GM12878 (cell line): Measurements from ENCODE around the gene CHPF2. TPM values are rescaled to one million over a fixed set of nuclear protein-coding genes. Genes with fewer than 3 reads are reported as not detected.

Source experiments
- ATAC-seq: fragments of 200-7000 bp; cut with Tn5 transposase; 3 replicates; pipeline ENCODE4 v1.9.1; 2020; ENCODE audit warnings: mild to moderate bottlenecking, moderate library complexity
- BruUV-seq: library from RNA; stranded (reverse); fragments of 400-500 nt; replicated peaks from 2 replicates; lab custom pipeline; 2021; lab: Mats Ljungman, UMichigan
- CTCF ChIA-PET: fragments of 300-600 bp; sonication (Branson Sonifier 250); formaldehyde crosslinking; extraction: SDS; loops from one replicate; lab custom pipeline; 2021; ENCODE audit warnings: inconsistent platforms; lab: Yijun Ruan, JAX
- POLR2A ChIA-PET: fragments of 350-600 bp; formaldehyde crosslinking; extraction: SDS; loops from one replicate; lab custom pipeline; 2021; ENCODE audit warnings: inconsistent platforms; lab: Charles Lee
- RAD21 ChIA-PET: fragments of 300-600 bp; sonication (Branson Sonifier 250); formaldehyde crosslinking; loops from one replicate; lab custom pipeline; 2023; ENCODE audit warnings: antibody characterized with exemption; ENCODE audit not compliant: unreplicated experiment; lab: Charles Lee
- SMC1A ChIA-PET: fragments of 300-600 bp; sonication (Branson Sonifier 250); formaldehyde crosslinking; loops from one replicate; lab custom pipeline; 2023; ENCODE audit not compliant: unreplicated experiment, uncharacterized antibody; lab: Charles Lee
- DNase-seq: peaks from one replicate; pipeline ENCODE4 v3.0.0-alpha.2; 2011; ENCODE audit warnings: low read depth, low spot score
- FAIRE-seq: peaks from 3 replicates; lab custom pipeline; 2011; peaks lifted over from hg19 to GRCh38; lab: Jason Lieb, UNC
- H2AFZ ChIP-seq: 2 replicates; pipeline ENCODE4 v1.6.0; 2011; ENCODE audit warnings: low read depth, low read length, control low read depth; ENCODE audit not compliant: control insufficient read depth
- H3K27ac ChIP-seq: 2 replicates; pipeline ENCODE4 v1.5.1; 2011; ENCODE audit warnings: control low read depth; ENCODE audit not compliant: control insufficient read depth, insufficient read depth
- H3K27me3 ChIP-seq, 2 experiments: replicated peaks in 1 of 2; 2 replicates each; pipeline versions ENCODE4 v1.6.0 to v1.6.1; 2011; ENCODE audit warnings: low read length in 1 of 2; ENCODE audit not compliant: control insufficient read depth in 2 of 2, insufficient read depth in 2 of 2
- H3K36me3 ChIP-seq, 2 experiments: 2 replicates each; pipeline ENCODE4 v1.5.1; 2011; ENCODE audit warnings: low read length in 1 of 2; ENCODE audit not compliant: control insufficient read depth in 2 of 2, insufficient read depth in 2 of 2
- H3K4me1 ChIP-seq: 2 replicates; pipeline ENCODE4 v1.6.1; 2011; ENCODE audit warnings: mild to moderate bottlenecking, low read length, moderate library complexity, mixed read lengths; ENCODE audit not compliant: control insufficient read depth, insufficient read depth
- H3K4me2 ChIP-seq: 2 replicates; pipeline ENCODE4 v1.6.0; 2011; ENCODE audit warnings: control low read depth; ENCODE audit not compliant: control insufficient read depth, insufficient read depth
- H3K4me3 ChIP-seq: fragments of 200-600 bp; sonication (generic); 2 replicates; pipeline ENCODE4 v1.5.1; 2016
- H3K79me2 ChIP-seq: 2 replicates; pipeline ENCODE4 v1.6.0; 2011; ENCODE audit warnings: low read length; ENCODE audit not compliant: control insufficient read depth, insufficient read depth
- H3K9ac ChIP-seq: 2 replicates; pipeline ENCODE4 v1.8.0; 2011; ENCODE audit warnings: low read length, control low read depth, mixed read lengths; ENCODE audit not compliant: control insufficient read depth, insufficient read depth
- H3K9me3 ChIP-seq: replicated peaks from 3 replicates; pipeline ENCODE4 v1.5.1; 2011; ENCODE audit warnings: mild to moderate bottlenecking, low read length; ENCODE audit not compliant: control insufficient read depth, insufficient read depth
- H4K20me1 ChIP-seq: 2 replicates; pipeline ENCODE4 v1.6.0; 2011; ENCODE audit not compliant: control insufficient read depth, insufficient read depth
- BMI1 ChIP-seq: fragments of 450-650 bp; IDR thresholded peaks from 2 replicates; pipeline ENCODE4 v1.6.1; 2016; ENCODE audit warnings: mild to moderate bottlenecking, moderate library complexity, borderline replicate concordance
- FOS ChIP-seq: IDR thresholded peaks from 3 replicates; pipeline ENCODE4 v1.6.1; 2011; ENCODE audit warnings: borderline replicate concordance; ENCODE audit not compliant: insufficient read length; ENCODE audit errors: extremely low read depth
- KLF5 ChIP-seq: fragments of 450-650 bp; IDR thresholded peaks from 2 replicates; pipeline ENCODE4 v1.6.1; 2014; ENCODE audit warnings: mild to moderate bottlenecking; ENCODE audit not compliant: partially characterized antibody
- MAX ChIP-seq: IDR thresholded peaks from 2 replicates; pipeline ENCODE4 v1.6.1; 2012; ENCODE audit warnings: low read depth, low read length, improper control_type of control experiment
- MYB ChIP-seq: fragments of 150-350 bp; IDR thresholded peaks from 2 replicates; pipeline ENCODE4 v1.6.1; 2014; ENCODE audit warnings: mild to moderate bottlenecking, low read depth, low read length, borderline replicate concordance
- TCF3 ChIP-seq: IDR thresholded peaks from 2 replicates; pipeline ENCODE4 v1.6.1; 2012; ENCODE audit warnings: low read depth, mild to moderate bottlenecking, low read length, borderline replicate concordance; ENCODE audit not compliant: insufficient read depth
- ZSCAN29 ChIP-seq: fragments of 450-650 bp; IDR thresholded peaks from 2 replicates; pipeline ENCODE4 v1.6.1; 2017; ENCODE audit warnings: mild to moderate bottlenecking, moderate library complexity
- WGBS: methylation state at CpG from one replicate; pipeline ENCODE4 v1.1.6; 2016; ENCODE audit warnings: low lambda C conversion rate; ENCODE audit not compliant: insufficient replicate concordance, insufficient coverage; ENCODE audit errors: missing lambda C conversion rate; 5-methylcytosine and 5-hydroxymethylcytosine counted together
- in situ Hi-C: fragments of 300-500 bp; cut with MboI; formaldehyde crosslinking; loops from 9 replicates; pipeline ENCODE4 v1.14.3; 2018; ENCODE audit warnings: mixed read lengths
- intact Hi-C: fragments of 100-400 bp; cut with micrococcal nuclease; formaldehyde crosslinking; loops from one replicate; pipeline ENCODE4 v1.14.2; 2022; ENCODE audit not compliant: unreplicated experiment
- polyA plus RNA-seq, 11 experiments: library from polyadenylated mRNA; depleted of rRNA in 4 of 11; unstranded in 6 of 11; stranded (reverse) in 5 of 11; fragments of >200 nt; fragmentation: Nextera tagmentation in 4 of 11; fragmentation: Illumina TruSeq in 1 of 11; extraction: Ambion mirVana in 4 of 11; extraction: Trizol in 1 of 11; gene quantifications; 1 replicate in 1 of 11; 2 replicates in 10 of 11; pipeline versions ENCODE4 v1.2.1 to v1.2.3, GENCODE V29; 2011 to 2016; ENCODE audit warnings: inconsistent platforms in 2 of 11, missing spikeins in 2 of 11, low read depth in 1 of 11
- total RNA-seq, 4 experiments: library from RNA; depleted of rRNA in 3 of 4; stranded (reverse); fragments of >200 nt in 3 of 4; fragmentation: Illumina TruSeq in 1 of 4; extraction: Trizol in 1 of 4; gene quantifications; 2 replicates each; pipeline versions ENCODE4 v1.2.1 to v1.2.3, GENCODE V29; 2013 to 2021
- TF ChIP-seq, protein P1 (sequence below): fragments of 450-650 bp; IDR thresholded peaks from 2 replicates; pipeline ENCODE4 v1.6.1; 2016; ENCODE audit warnings: mild to moderate bottlenecking
- TF ChIP-seq, protein P2 (sequence below): fragments of 450-650 bp; formaldehyde crosslinking; IDR thresholded peaks from 2 replicates; pipeline ENCODE4 v1.4.0; 2022; ENCODE audit warnings: mild to moderate bottlenecking, moderate library complexity

Gene CHPF2
- total and polyA plus RNA-seq, 10 of the 15 experiments (the other 5 are each of a cell fraction or from before 2014, with no cell fraction given) = 0.23 to 33.1 (median 11.5) TPM

- BruUV-seq = no TSS peak
- SMC1A ChIA-PET = interaction anchor here (1.0 kb wide), 1 partner anchor 17 kb away, joined by 3 read pairs; no protein-coding TSS in a partner anchor
- RAD21 ChIA-PET = no interaction called here
- Histone ChIP-seq H3K79me2 (no peaks in the 10 kb centered on the region), H3K9ac (no peak overlapping the region), H3K4me1 (no peaks in the 10 kb centered on the region), H3K27ac (no peak overlapping the region), H3K36me3 (no peaks in the 10 kb centered on the region), H3K27me3 (peaks cover 2 to 6% of the 10 kb centered on the region in 2 experiments; a peak in 2 of 4 replicates), H2AFZ (no peak overlapping the region), H4K20me1 (no peaks in the 10 kb centered on the region), H3K4me3 (no peak overlapping the region), H3K4me2 (no peak overlapping the region), H3K9me3 (no peaks in the 10 kb centered on the region)
- TF ChIP-seq, protein P1, sequence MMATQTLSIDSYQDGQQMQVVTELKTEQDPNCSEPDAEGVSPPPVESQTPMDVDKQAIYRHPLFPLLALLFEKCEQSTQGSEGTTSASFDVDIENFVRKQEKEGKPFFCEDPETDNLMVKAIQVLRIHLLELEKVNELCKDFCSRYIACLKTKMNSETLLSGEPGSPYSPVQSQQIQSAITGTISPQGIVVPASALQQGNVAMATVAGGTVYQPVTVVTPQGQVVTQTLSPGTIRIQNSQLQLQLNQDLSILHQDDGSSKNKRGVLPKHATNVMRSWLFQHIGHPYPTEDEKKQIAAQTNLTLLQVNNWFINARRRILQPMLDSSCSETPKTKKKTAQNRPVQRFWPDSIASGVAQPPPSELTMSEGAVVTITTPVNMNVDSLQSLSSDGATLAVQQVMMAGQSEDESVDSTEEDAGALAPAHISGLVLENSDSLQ = peak; percentile 55
- no peak for TF ChIP-seq KLF5
- intact Hi-C loops (no loop called here), in situ Hi-C loops (no loop called here)
- FAIRE-seq (no peak), ATAC-seq (no peak), DNase-seq (no peak)
- CTCF ChIA-PET = interaction anchor here (1.7 kb wide), 1 partner anchor 50 kb away, joined by 4 read pairs; no protein-coding TSS in a partner anchor
- POLR2A ChIA-PET = no interaction called here
- WGBS = 6% methylated on average over 7 of the region's 7 CpGs
These were observed 38.1 kb upstream of the CHPF2 start for GRCh38 chr7:151194188-151194587.

DNA sequence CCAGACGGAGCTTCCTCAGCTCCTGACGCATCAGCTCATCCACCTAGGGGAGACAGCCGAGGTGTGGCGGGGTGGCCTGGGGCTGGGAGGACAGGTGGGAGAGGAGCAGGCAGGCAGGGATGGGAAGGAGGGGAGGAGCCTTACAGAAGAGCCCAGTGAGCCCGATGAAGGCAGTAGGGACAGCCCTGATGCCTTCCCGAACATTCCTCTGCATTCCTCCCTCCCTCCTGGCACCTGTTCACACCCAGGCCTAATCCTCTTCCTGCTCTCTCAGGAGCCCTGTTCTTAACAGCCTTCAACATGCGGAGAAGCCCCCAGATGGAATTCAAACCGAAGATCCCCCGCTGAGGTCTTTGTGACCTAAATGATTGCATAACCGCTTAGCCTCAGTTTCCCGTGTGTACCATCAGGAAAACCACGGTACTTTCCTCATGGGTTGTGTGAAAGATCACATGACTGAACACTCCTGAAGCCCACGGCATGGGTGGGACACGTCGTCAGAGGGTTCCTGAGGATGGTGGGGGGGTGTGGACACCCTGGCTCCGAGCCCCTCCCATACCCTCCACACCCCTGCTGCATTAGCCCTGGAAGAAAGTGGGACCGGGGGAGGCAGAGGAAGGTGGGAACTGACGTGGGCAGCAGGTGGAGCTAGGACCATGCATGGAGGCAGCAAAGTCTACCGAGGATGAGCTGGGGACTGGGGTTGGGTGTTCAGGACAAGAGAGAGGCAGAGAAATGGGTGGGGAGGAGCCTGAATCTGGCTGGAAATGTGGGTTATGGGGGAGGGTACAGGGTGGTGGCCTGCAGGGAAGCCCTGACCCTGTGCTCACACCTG is 36.5 kb upstream of the CHPF2 start:
- RAD21 ChIA-PET = interaction anchor here (0.6 kb wide), 1 partner anchor 578 kb away, joined by 3 read pairs; no protein-coding TSS in a partner anchor
- in situ Hi-C loops (no loop called here), intact Hi-C loops (no loop called here)
- Histone ChIP-seq H3K9ac (no peak overlapping the region), H3K79me2 (no peaks in the 10 kb centered on the region), H3K9me3 (no peaks in the 10 kb centered on the region), H3K36me3 (no peaks in the 10 kb centered on the region), H3K4me2 (no peak overlapping the region), H3K4me3 (no peak overlapping the region), H3K4me1 (no peaks in the 10 kb centered on the region), H3K27me3 (peaks cover 2% of the 10 kb centered on the region in 2 experiments; a peak in 3 of 4 replicates), H3K27ac (no peak overlapping the region), H2AFZ (no peak overlapping the region), H4K20me1 (no peaks in the 10 kb centered on the region)
- DNase-seq (no peak), ATAC-seq (no peak), FAIRE-seq (no peak)
- CTCF ChIA-PET = interaction anchor here (0.6 to 1.7 kb wide), 2 partner anchors 48 to 72 kb away, joined by 3 to 4 read pairs; no protein-coding TSS in a partner anchor
- SMC1A ChIA-PET = no interaction called here
- POLR2A ChIA-PET = interaction anchor here (0.6 to 0.7 kb wide), 2 partner anchors 33 to 137 kb away, joined by 5 to 6 read pairs; no protein-coding TSS in a partner anchor
- BruUV-seq = no TSS peak
- 5% methylated on average over 16 of the region's 19 CpGs for WGBS
- TF ChIP-seq FOS (no peak), TCF3 (no peak), ZSCAN29 (no peak), BMI1 (no peak), MAX (no peak), MYB (no peak)
- TF ChIP-seq, protein P2, sequence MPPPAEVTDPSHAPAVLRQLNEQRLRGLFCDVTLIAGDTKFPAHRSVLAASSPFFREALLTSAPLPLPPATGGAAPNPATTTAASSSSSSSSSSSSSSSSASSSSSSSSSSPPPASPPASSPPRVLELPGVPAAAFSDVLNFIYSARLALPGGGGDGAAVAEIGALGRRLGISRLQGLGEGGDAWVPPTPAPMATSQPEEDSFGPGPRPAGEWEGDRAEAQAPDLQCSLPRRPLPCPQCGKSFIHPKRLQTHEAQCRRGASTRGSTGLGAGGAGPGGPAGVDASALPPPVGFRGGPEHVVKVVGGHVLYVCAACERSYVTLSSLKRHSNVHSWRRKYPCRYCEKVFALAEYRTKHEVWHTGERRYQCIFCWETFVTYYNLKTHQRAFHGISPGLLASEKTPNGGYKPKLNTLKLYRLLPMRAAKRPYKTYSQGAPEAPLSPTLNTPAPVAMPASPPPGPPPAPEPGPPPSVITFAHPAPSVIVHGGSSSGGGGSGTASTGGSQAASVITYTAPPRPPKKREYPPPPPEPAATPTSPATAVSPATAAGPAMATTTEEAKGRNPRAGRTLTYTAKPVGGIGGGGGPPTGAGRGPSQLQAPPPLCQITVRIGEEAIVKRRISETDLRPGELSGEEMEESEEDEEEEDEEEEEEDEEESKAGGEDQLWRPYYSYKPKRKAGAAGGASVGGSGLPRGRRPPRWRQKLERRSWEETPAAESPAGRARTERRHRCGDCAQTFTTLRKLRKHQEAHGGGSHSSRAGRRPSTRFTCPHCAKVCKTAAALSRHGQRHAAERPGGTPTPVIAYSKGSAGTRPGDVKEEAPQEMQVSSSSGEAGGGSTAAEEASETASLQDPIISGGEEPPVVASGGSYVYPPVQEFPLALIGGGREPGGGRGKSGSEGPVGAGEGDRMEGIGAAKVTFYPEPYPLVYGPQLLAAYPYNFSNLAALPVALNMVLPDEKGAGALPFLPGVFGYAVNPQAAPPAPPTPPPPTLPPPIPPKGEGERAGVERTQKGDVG = no peak
